GM23338 (cell line): ENCODE results near the gene ADAMTS18. TPM values are rescaled to one million over a fixed set of nuclear protein-coding genes. Genes with fewer than 3 reads are reported as not detected.

Experiments used
- ATAC-seq: fragments of 200-7000 bp; cut with Tn5 transposase; 3 replicates; pipeline ENCODE4 v1.9.1; 2020
- DNase-seq: peaks from one replicate; pipeline ENCODE4 v3.0.0-alpha.2; 2015; ENCODE audit warnings: low spot score
- H2AFZ ChIP-seq: fragments of 200-600 bp; sonication (generic); 2 replicates; pipeline ENCODE4 v1.8.0; 2016; ENCODE audit warnings: antibody characterized with exemption, mild to moderate bottlenecking, moderate library complexity
- H3F3A ChIP-seq: fragments of 200-600 bp; sonication (generic); replicated peaks from 2 replicates; pipeline ENCODE4 v1.8.0; 2017; ENCODE audit warnings: antibody characterized with exemption, mixed run types, low read depth
- H3K27ac ChIP-seq: fragments of 200-600 bp; sonication (generic); 2 replicates; pipeline ENCODE4 v1.6.1; 2016; ENCODE audit warnings: low read depth
- H3K27me3 ChIP-seq: fragments of 200-600 bp; sonication (generic); 2 replicates; pipeline ENCODE4 v1.8.0; 2016; ENCODE audit warnings: mild to moderate bottlenecking, mixed run types, moderate library complexity; ENCODE audit not compliant: insufficient read depth
- H3K36me3 ChIP-seq: fragments of 200-600 bp; sonication (generic); 2 replicates; pipeline ENCODE4 v1.8.0; 2016; ENCODE audit warnings: mild to moderate bottlenecking; ENCODE audit not compliant: insufficient read depth
- H3K4me1 ChIP-seq: fragments of 200-600 bp; sonication (generic); 2 replicates; pipeline ENCODE4 v1.8.0; 2016; ENCODE audit warnings: mild to moderate bottlenecking, moderate library complexity; ENCODE audit not compliant: insufficient read depth
- H3K4me2 ChIP-seq: fragments of 200-600 bp; sonication (generic); 2 replicates; pipeline ENCODE4 v1.7.1; 2017; ENCODE audit warnings: mixed run types
- H3K4me3 ChIP-seq: fragments of 200-600 bp; sonication (generic); 2 replicates; pipeline ENCODE4 v1.6.1; 2016; ENCODE audit warnings: mixed run types
- H3K79me2 ChIP-seq: fragments of 200-600 bp; sonication (generic); replicated peaks from 2 replicates; pipeline ENCODE4 v1.8.0; 2017; ENCODE audit warnings: mild to moderate bottlenecking; ENCODE audit not compliant: insufficient read depth
- H3K9me2 ChIP-seq: fragments of 200-600 bp; sonication (generic); 2 replicates; pipeline ENCODE4 v1.8.0; 2017; ENCODE audit not compliant: insufficient read depth
- H4K20me1 ChIP-seq: fragments of 200-600 bp; sonication (generic); replicated peaks from 2 replicates; pipeline ENCODE4 v1.8.0; 2017; ENCODE audit warnings: mild to moderate bottlenecking; ENCODE audit not compliant: insufficient read depth
- H3K27ac Mint-ChIP-seq: 2 replicates; pipeline ENCODE4 v1.8.0; 2020; ENCODE audit warnings: inconsistent platforms, mild to moderate bottlenecking, moderate library complexity, mixed read lengths
- H3K27me3 Mint-ChIP-seq: 3 replicates; pipeline ENCODE4 v1.8.0; 2022; ENCODE audit warnings: low read depth, mild to moderate bottlenecking, moderate library complexity, mixed read lengths, inconsistent platforms; ENCODE audit not compliant: insufficient read depth, poor library complexity
- H3K36me3 Mint-ChIP-seq: 3 replicates; pipeline ENCODE4 v1.8.0; 2021; ENCODE audit warnings: low read depth, mild to moderate bottlenecking, inconsistent platforms, moderate library complexity, mixed read lengths
- H3K4me1 Mint-ChIP-seq: 3 replicates; pipeline ENCODE4 v1.8.0; 2020; ENCODE audit warnings: mild to moderate bottlenecking, inconsistent platforms, mixed read lengths
- H3K4me3 Mint-ChIP-seq: 3 replicates; pipeline ENCODE4 v1.8.0; 2021; ENCODE audit warnings: moderate library complexity, mild to moderate bottlenecking, inconsistent platforms, mixed read lengths
- H3K9me3 Mint-ChIP-seq: 3 replicates; pipeline ENCODE4 v1.8.0; 2020; ENCODE audit warnings: moderate library complexity, mild to moderate bottlenecking, inconsistent platforms, mixed read lengths
- ETS1 ChIP-seq: IDR thresholded peaks from 2 replicates; pipeline ENCODE4 v1.6.1; 2016; ENCODE audit warnings: antibody characterized with exemption
- STAT1 ChIP-seq: IDR thresholded peaks from one replicate; pipeline ENCODE4 v1.6.1; 2016; ENCODE audit warnings: antibody characterized with exemption; ENCODE audit not compliant: unreplicated experiment
- ZNF114 ChIP-seq: fragments of 250-450 bp; sonication (Bioruptor Pico); IDR thresholded peaks from 2 replicates; pipeline ENCODE4 v1.5.0; 2020; ENCODE audit warnings: mild to moderate bottlenecking, moderate library complexity
- ZNF462 ChIP-seq: fragments of 250-450 bp; sonication (Bioruptor Pico); IDR thresholded peaks from 2 replicates; pipeline ENCODE4 v1.5.0; 2020; ENCODE audit warnings: mild to moderate bottlenecking, moderate library complexity
- polyA plus RNA-seq: library from polyadenylated mRNA; unstranded; fragments of >200 nt; fragmentation: Nextera tagmentation; extraction: Ambion mirVana; gene quantifications from 2 replicates; pipeline ENCODE4 v1.2.1, GENCODE V29; 2016
- total RNA-seq: library from RNA; depleted of rRNA; stranded (reverse); fragments of >200 nt; shearing (Covaris generic); gene quantifications from 2 replicates; pipeline ENCODE4 v1.2.3, GENCODE V29; 2014

The ADAMTS18 gene
- total and polyA plus RNA-seq, 2 experiments from 2014 or later, result 0.15 to 0.90 TPM

GRCh38 chr16:77402672-77403071, 32.2 kb downstream of the ADAMTS18 start (continued):
- TF ChIP-seq ZNF462 (CRISPR knock-in tag) (no peak), STAT1 (no peak)

GRCh38 chr16:77402118-77402517, 32.7 kb downstream of the ADAMTS18 start:
- H3K36me3 Mint-ChIP-seq, result no peaks in the 10 kb centered on the region; the same call in 2 of the 3 replicates
- H3F3A ChIP-seq, result no peaks in the 10 kb centered on the region
- H3K27ac ChIP-seq, result no peak overlapping the region
- DNase-seq (no peak), ATAC-seq (no peak)
- H3K27me3 ChIP-seq, result no peaks in the 10 kb centered on the region
- H3K9me2 ChIP-seq, result no peaks in the 10 kb centered on the region
- H3K36me3 ChIP-seq, result no peaks in the 10 kb centered on the region
- peaks cover 30% of the 10 kb centered on the region for H3K4me1 Mint-ChIP-seq
- no peak overlapping the region for H3K4me3 Mint-ChIP-seq
- no peak overlapping the region for H3K4me2 ChIP-seq
- no peak overlapping the region for H2AFZ ChIP-seq
- H3K79me2 ChIP-seq, result no peaks in the 10 kb centered on the region
- H3K27me3 Mint-ChIP-seq, result peaks cover 2% of the 10 kb centered on the region
- H3K4me3 ChIP-seq, result no peak overlapping the region
- no peak for TF ChIP-seq ZNF114 (CRISPR knock-in tag)
- TF ChIP-seq STAT1, result no peak
- no peak for TF ChIP-seq ETS1
- H3K9me3 Mint-ChIP-seq, result no peaks in the 10 kb centered on the region; the same call in 2 of the 3 replicates
- H4K20me1 ChIP-seq, result no peaks in the 10 kb centered on the region
- peaks cover 17% of the 10 kb centered on the region for H3K4me1 ChIP-seq
- H3K27ac Mint-ChIP-seq, result no peak overlapping the region
